Measurements from ENCODE around the gene PRKCA.
"Not testable (repeated sequence)": the region's sequence is repeated elsewhere in the genome, so short reads cannot be mapped to it uniquely, and the experiment has no call there.

The PRKCA gene

DNA sequence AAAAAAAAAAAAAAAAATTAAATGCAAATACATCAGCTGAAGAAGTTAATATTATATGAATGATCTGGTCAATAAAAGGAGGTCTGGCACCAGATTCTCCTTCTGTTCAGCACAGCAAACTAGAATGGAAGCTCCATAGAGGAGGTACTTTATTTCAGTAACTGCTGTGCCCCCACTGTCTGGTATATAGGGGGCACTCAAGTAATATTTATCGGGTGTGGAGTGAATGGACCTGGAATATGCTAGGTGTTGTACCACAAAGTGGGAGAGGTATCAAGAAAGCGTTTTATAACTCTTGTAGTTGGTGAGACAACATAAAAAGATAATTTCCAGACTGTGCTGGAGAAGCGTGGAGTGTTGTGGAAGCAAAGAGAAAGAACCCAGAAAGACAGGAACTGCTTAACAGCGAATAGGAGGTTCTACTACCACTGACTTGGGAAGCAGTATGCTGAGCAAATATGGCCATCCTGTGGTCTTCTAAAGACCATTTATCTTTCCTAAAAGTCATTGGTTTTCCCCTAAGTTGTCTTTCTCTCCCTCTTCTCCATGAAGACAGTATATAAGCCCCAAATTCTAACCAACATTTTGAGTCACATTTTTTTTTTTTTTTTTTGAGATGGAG, 12.2 kb upstream of the PRKCA start:
- DNase-seq (ENCODE audit: low spot score): no peak

DNA sequence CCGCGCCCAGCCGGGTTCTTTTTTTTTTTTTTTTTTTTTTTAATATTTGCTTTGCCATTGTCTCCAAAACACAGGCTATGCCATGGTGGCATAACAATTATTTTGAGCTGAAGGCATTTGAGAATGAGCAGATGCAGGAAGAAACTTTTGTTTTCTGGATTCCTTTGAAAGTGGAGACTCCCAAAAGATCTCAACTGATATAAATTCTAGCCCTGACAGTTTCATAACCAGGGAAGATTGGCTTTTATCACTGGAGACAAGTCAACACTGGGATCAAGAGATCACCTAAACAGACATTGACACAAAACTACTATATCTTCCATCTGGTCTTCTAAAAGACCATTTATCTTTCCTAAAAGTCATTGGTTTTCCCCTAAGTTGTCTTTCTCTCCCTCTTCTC, 10.1 kb upstream of the PRKCA start:
- no peak for DNase-seq (ENCODE audit: low spot score)

DNA sequence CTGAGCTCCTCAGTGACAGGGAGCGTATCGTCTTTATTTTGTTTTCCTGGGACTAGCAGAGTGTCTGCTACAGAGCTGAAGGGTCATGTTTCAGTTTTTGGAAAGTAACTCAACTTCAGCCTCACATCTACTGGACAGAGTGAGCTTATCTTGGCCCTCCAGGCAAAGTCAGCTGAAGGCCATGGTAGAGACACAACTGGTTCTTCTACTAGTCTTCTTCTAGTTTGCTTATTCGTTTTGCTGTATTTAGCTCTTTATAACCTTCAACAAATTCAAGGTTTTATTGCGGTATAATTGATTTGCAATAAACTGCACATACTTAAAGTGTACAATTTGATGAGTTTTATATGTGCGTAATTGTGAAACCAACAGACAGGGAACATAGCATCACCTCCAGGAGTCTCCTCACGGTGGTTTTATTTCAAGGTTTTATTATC, 6.1 kb upstream of the PRKCA start:
- no peak for DNase-seq (ENCODE audit: low spot score)

DNA sequence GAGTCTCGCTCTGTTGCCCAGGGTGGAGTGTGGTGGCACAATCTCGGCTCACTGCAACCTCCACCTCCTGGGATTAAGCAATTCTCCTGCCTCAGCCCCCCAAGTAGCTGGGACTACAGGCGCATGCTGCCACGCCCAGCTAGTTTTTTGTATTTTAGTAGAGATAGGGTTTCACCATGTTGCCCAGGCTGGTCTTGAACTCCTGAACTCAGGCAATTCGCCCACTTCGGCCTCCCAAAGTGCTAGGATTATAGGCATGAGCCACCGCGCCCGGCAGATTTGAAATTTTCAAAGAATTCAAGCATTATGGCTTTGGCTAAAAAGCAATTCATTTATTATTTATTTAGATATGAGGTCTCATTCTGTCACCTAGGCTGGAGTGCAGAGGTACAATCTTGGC, 5.0 kb upstream of the PRKCA start:
- not testable (repeated sequence) for DNase-seq (ENCODE audit: low spot score)

DNA sequence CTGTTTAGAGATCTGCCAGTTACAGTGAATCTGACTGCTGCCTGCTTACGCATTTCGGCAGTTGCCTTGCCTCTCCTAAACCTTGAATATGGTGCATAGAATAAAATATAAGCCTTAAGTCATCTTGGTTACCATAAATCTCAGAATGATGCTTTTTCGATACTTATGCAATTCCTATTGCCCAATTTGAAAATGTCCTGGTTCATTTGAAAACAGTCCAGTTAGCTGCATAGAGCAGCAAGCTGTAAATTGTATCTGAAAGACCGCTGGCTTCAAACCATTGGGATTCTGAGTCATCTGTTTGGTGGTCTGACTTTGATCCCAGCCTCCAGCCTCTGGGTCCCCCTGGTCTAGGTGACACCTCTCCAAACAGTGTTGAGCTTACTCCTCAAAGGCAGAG, 2.7 kb upstream of the PRKCA start:
- no peak for DNase-seq (ENCODE audit: low spot score)

DNA sequence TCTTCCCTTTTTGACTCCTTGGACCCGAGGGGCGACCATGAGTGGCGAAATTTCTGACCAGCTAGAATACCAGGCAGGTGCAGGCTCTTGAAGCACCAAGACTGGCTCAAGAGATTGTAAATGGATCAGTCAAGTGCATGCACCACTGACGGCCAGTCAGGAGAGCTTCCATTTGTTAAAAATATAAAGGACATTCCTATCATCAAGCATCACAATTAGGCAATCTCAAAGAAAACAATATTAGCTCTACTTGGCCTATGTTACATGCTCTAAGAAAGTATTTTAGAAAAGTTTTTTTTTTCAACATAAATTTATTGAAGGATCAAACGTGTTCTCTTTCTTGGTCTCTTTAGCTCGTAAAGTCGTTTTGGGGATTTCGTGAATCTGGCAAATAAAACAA, 1.5 kb upstream of the PRKCA start:
- no peak for DNase-seq (ENCODE audit: low spot score)

DNA sequence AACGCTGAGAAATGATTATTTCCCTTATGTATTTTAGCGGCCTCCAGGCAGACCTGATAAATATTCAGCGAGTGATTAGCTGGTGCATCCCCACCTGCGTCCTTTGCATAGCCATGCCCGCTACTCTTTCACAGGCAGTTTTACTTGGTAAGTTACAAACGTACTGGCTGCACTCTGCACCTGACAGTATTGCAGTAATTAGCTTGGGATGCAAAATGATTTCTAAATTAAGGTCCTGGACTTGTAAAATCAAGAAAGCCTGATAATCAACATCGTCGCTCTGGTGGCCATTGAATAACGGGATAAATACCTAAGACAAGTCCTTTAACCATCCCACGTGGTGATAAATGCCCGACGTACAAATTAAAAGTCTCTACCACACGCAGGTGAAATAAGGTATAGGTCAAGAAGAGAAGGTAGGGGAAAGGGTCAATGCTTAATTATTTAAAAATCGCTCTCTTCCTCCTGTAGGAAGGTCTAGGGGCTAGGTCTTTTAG, 998 bp upstream of the PRKCA start:
- DNase-seq (ENCODE audit: low spot score): no peak

DNA sequence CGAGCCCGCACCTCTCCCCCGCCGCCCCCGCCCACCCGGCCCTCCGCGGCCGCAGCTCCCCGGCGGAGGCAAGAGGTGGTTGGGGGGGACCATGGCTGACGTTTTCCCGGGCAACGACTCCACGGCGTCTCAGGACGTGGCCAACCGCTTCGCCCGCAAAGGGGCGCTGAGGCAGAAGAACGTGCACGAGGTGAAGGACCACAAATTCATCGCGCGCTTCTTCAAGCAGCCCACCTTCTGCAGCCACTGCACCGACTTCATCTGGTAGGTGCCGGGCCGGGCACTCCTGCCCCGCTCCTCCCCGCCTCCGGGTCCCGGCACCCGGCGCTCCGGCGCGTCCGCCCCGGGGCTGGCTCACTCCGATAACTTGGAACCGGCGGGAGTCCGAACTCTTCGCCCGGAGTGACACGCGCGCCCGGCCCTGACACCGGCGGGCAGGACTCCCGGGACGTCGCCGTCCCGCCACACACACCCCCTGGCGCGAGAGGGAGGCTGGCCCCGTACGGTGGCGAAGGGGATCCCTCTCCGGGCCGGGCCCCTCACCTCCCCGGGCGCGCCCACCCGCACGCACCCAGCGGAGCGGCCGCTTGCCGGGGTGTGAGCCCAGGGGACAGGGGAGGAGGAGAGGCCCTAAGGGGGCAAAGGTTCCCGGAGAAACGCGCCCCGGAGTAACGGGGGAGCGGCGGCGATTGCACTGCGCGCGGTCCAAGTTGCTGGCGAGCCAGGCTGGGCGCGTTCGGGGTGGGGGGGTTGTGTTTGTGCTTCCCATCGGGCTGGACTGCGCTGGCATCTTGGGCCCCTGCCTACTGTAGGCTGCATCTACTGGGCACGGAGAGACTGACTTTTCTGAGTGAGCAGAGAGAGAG, 581 bp downstream of the PRKCA start:
- peak; percentile 76 for DNase-seq (ENCODE audit: low spot score)

DNA sequence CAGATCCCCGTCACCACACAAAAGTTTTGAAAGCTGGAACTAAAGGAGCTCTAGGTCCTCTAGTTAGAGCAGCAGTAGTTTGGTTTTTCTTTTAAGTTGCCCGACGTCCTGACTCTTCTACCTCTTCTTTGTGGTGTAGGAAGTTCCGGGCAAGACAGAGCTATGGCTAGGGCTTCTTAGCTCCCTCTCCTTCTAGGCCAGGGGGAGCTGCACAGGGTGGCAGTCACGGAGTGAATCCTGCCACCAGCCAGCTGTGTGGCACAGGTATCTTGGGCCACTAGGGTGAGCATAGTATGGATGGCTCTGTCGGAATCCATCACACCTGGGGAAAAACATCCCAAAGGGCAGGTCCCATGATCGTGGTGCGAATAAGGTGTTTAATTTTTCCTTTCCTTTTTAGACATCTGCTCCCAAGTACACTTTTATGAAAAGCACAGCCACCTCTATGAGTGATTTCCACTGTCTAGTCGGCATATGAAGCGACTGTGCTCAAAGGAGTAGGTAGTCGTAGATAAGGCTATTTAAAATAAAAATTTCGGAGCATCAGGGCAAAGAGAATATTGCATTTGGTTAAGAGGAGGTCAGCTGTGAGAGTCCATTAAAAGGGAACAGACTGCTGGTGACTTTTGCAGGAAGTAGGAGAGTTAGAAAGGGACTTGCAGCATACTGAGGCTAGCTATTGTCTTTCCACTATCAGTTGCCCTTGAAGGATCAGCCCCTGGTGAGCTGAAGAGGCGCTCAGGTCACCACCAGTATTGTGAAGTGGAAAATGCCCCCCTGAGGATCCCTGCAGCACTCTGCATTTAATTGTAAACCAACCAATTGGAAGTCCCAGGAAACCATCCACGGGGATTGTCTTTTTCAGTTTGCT, 2.1 kb downstream of the PRKCA start:
- no peak for DNase-seq (ENCODE audit: low spot score)

DNA sequence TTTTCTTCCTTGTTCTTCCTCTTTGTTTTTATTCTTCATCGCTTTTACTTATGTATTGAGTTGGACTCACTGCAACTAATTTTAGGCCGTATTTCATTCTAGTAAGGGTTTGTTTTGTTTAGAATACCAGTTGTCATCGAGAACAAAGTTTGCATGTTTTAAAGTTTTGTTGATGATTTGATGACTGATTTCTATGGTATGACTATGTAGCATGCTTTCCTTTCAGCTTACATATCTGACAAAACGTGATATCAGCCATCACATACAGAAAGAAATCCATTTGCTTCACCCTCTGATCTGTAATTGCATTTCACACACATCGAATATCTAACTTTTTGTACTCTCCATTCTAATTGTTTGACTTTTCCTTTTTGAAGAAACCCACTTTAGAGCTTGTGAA, 4.0 kb downstream of the PRKCA start:
- no peak for DNase-seq (ENCODE audit: low spot score)

DNA sequence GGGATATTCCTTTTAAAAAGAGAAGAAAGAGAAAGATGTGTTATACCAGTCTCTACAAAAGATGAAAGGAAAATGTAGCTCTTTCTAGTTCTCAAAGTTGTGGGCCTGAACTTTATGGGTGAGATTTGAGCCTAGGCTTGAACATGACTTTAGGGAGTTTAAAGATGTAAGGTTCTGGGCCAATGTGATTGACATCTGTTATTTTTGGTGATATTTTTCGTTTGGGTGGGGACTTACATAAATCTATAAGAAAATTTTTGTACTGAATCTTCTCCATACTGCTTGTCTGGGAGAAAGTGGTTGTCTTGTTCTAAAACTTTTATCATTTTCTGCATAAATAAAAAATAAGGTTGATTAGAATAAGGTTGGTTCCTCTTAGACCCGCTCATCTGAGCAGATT, 4.8 kb downstream of the PRKCA start:
- no peak for DNase-seq (ENCODE audit: low spot score)

DNA sequence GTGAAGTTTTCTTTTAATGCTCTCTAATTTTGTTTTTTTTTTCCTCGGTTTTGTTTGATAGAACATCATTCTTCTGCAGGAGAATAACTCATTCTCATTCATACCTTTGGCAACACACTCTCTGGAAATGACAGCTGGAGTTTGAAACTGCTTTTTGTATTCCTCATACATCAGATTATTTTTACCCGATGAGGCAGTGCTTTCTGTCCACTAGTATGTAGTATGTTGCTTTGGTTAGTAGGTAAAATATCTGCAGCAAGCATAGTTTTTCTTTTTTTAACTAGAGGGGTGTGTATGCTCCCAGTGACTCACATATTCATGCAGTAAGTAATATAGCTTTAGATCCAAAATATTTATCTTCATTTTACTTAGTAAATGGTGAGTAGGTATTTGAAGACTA, 6.4 kb downstream of the PRKCA start:
- no peak for DNase-seq (ENCODE audit: low spot score)

DNA sequence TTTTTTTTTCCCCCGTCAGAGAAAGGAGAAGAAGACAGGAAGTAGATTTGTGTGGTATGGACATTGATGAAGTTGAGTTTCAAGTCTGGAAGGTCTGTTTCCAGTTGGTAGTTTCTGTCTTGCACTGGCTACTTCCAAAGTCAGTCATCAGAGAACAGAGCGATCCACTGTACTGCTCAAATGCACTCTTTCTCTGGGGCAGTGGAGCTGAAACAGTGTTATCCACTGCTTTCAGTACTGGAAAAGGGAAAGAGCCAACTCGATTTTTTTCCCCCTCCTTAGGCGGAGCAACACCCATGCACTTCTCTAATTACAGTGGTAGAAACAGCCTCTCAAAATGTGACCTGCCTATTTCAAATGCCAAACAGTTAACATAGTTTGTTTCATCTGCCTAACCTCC, 7.4 kb downstream of the PRKCA start:
- DNase-seq (ENCODE audit: low spot score): no peak

DNA sequence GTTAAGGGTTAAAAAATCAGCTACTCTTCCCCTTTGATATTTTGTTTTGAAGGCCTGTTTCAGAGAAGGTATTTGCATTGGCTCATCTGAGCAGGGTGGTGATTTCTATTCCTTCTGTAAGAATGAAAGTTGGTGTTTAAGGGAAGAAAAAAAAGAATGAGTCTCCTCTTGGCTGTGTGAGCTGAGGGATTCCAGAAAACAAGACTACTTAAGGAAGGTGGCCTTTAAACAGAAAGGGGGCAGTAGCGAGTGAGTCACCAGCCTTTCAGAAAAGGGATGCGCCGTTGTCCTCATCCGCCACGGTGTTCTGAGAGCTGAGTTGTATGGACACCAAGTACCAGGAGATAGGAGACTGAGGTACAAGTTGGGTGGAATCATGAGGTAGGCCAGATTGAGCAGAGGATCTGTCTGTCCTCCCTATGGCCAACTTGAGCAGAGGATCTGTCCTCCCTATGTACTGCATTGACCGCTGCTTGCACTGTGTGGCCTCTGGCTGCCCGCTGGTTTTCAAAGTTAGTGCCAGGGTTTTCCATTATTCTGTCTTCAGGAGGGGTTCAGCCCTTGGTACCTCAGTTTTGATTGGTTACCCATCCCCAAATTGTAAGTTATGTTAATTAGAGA, 8.2 kb downstream of the PRKCA start:
- no peak for DNase-seq (ENCODE audit: low spot score)

DNA sequence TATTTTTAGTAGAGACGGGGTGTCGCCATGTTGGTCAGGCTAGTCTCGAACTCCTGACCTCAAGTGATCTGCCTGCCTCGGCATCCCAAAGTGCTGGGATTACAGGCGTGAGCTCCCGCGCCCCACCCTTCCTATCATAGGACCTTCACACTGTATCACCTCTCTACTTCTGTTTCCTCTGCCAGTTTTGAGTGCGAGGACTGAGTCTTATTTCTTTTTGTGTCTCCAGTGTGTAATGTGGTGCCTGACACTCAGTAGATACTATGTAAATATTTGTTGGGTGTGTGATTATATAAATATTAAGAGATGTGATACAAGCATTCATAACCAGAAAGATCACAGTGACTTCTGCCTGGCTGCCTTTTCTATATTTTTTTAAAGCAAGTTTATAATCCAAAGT, 10.5 kb downstream of the PRKCA start:
- DNase-seq (ENCODE audit: low spot score): no peak

DNA sequence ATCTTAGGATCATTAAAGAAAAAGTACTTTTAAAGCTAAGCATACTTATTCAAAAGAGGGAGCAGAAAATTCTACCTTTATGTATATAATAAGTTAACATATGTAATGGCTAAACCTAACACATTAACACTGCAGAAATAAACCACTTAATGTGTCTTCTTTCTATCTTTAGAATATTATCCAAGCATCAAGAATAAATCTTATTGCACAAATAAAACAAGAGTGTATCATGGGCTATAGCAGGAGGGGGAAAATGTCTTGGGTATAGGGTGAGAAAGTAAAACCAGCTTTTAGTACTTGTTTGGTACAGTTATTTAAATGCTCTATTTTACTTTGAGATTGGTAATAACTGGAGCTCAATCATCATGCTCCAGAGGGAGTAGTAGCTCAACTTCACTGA, 10.9 kb downstream of the PRKCA start:
- no peak for DNase-seq (ENCODE audit: low spot score)

DNA sequence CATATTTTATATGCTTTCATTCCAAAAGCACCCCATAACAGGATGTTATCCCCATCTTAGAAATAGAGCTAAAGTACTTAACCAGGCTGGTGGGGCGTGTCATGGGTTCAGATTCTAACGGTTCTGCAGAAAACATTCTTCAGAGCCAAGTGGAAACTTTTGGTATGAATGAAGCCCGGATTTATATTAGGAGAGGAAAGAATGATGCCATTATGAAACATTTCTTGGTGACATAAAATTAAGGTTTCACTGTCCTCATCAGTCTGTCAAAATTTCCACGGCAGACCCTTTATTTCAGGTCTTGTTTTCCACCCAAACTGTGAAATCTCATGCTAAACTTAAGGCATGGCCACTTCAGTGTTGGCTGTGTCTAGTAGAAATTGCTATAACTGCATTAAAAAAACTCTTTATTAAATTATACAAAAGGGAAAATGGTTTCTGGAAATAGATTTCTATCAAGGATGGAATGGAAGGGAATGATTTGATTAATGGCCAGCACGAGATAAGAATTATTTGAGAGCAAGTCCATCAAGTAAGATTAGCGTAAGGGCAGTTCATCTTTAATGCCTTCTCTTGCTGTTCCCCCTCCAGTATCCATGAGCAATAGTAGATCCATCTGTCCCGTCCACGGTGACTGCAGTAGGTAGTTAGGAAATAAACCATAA, 11.7 kb downstream of the PRKCA start:
- DNase-seq (ENCODE audit: low spot score): no peak

DNA sequence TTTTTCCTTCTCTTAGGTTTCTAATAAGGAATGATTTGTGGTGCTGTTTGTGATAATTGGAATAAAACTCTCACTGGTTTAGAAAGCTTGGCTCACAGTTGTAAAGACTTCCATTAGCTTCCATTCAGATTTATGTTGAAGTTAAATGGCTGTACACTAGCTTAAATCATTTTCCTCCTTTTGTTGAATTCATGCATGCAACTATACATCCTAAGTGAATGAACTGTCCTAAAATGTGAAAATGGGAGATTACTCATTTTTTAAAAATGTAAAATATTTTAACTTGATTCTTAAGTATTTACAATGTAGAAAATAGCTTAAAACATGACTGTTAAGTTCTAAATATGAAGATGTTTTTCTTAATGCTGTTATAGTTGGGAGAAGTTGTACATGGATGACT, 15.2 kb downstream of the PRKCA start:
- no peak for DNase-seq (ENCODE audit: low spot score)

DNA sequence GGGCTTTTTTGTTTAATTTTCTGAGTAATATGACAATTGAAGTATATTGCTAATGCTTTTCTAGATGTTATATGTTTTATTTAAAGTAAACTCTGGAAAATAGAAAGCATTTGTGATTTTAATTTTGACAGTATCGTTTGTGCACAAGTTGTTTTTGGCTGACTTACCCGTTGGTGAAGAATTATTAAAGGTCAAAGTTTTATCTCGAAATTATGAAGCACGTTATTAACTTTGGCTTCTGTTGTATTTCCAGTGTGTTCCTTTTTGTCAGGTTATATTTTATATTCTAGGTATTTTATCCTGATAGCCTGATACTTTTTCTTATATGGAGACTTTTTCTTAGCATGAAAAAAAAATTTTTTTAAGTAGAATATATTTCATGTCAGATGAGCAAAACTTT, 16.8 kb downstream of the PRKCA start:
- no peak for DNase-seq (ENCODE audit: low spot score)

DNA sequence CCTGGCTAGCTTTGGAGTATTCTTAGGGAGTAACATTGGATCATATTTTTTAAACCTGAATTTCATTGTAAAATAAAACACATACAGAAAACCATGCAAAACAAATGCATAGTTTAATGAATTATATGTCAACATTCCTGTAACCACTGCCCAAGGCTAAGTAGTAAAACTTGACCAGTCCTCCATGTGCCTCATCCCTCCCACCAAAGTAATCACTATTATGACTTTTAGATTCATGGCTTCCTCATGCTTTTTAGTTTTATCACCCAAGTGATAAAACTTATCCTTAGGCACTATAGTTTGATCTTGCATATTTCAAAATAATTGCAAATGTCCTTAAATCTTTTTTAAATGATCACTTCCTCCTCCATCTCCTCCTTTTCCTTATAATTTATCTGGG, 20.4 kb downstream of the PRKCA start:
- no peak for DNase-seq (ENCODE audit: low spot score)

DNA sequence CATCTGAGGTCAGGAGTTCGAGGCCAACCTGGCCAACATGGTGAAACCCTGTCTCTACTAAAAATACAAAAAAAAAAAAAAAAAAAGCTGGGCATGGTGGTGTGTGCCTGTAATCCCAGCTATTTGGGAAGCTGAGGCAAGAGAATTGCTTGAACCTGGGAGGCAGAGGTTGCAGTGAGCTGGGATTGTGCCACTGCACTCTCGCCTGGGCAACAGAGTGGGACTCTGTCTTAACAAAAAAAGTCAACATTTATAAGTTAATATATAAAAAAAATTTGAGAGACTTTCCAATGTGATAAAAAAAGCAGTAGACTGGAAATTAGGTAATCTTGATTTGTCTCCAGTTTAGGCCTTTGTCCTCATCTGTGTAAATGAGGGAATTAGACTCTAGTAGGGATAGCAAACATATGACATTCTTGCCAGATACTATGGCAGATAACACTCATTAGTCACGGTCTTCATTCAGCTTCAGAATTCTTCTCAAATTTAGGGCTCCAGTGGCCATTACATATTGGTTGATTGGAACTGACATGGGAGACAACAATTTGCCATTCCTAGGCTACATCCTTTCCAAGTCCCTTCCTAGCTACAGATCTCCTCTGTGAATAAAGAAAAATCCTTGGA, 22.1 kb downstream of the PRKCA start:
- not testable (repeated sequence) for DNase-seq (ENCODE audit: low spot score)
